ENCODE data around the gene ELAPOR1. TPM values are rescaled to one million over a fixed set of nuclear protein-coding genes. Genes with fewer than 3 reads are reported as not detected.

Gene ELAPOR1
- total and polyA plus RNA-seq, 4 donors, result 4.0 to 9.3 (median 7.9) TPM

DNA sequence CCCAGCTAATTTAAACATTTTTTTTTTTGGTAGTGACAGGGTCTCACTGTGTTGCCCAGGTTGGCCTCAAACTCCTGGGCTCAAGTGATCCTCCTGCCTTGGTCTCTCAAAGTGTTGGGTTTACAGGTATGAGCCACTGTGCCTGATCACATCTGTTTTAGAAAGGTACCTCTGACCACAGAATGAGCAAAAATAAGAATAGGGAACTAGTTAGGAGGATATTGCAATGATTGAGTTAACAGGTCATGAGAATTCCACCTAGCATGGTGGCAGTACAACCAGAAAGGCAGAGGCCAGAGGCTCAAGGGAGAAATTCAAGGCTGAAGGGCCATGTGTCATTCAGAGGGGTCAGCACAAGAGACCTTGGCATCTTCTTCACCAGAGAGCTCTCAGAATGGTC, 49.6 kb downstream of the ELAPOR1 start:
- Histone ChIP-seq H3K9me3 (ENCODE audit: control insufficient read depth, insufficient read depth, low read length) (no peaks in the 10 kb centered on the region), H3K4me3 (ENCODE audit: low read depth, low read length) (no peak overlapping the region), H3K36me3 (ENCODE audit: control insufficient read depth, insufficient read depth, low read length) (peaks cover 8% of the 10 kb centered on the region), H3K4me1 (ENCODE audit: control insufficient read depth, insufficient read depth, low read length) (peaks cover 9% of the 10 kb centered on the region), H3K27me3 (ENCODE audit: control insufficient read depth, insufficient read depth, low read length) (no peaks in the 10 kb centered on the region), H3K27ac (ENCODE audit: low read depth, low read length) (no peak overlapping the region)
- DNase-seq (ENCODE audit: low read depth in 4 of 6, low spot score in 6 of 6), result no peak

Small RNA genes lying within 50 kb of the gene (small RNA-seq; reads per million reads assigned to genes)
- gene AL356488.2 (ENCODE audit: low replicate concordance), result not detected

Other genes with a start within 250 kb of the ELAPOR1 start
- 10 to 100 TPM; 58.8 to 93.7 TPM for gene GPSM2, start 237.1 kb upstream of the ELAPOR1 start, total RNA-seq
- 10 to 100 TPM; 39.0 to 46.9 TPM for gene GPSM2, start 237.1 kb upstream of the ELAPOR1 start, polyA plus RNA-seq (ENCODE audit: insufficient read length in 2 of 2)
- gene CLCC1, start 150.6 kb upstream of the ELAPOR1 start, total RNA-seq, result 10 to 100 TPM; 39.6 to 54.5 TPM
- gene CLCC1, start 150.6 kb upstream of the ELAPOR1 start, polyA plus RNA-seq (ENCODE audit: insufficient read length in 2 of 2), result 10 to 100 TPM; 45.9 to 50.8 TPM
- 10 to 100 TPM; 36.0 to 92.9 TPM for gene WDR47, start 72.0 kb upstream of the ELAPOR1 start, total RNA-seq
- gene WDR47, start 72.0 kb upstream of the ELAPOR1 start, polyA plus RNA-seq (ENCODE audit: insufficient read length in 2 of 2), result 10 to 100 TPM; 61.8 to 77.3 TPM
- 10 to 100 TPM; 23.6 to 91.6 TPM for gene TAF13, start 38.1 kb upstream of the ELAPOR1 start, total RNA-seq
- gene TAF13, start 38.1 kb upstream of the ELAPOR1 start, polyA plus RNA-seq (ENCODE audit: insufficient read length in 2 of 2), result 10 to 100 TPM; 66.6 to 90.8 TPM
- 10 to 100 TPM; 45.2 to 51.2 TPM for gene TMEM167B, start 23.4 kb upstream of the ELAPOR1 start, total RNA-seq
- 10 to 100 TPM; 31.8 to 37.3 TPM for gene TMEM167B, start 23.4 kb upstream of the ELAPOR1 start, polyA plus RNA-seq (ENCODE audit: insufficient read length in 2 of 2)
- gene SARS1, start 99.8 kb downstream of the ELAPOR1 start, total RNA-seq, result 100 to 1,000 TPM; 127 to 150 TPM
- gene SARS1, start 99.8 kb downstream of the ELAPOR1 start, polyA plus RNA-seq (ENCODE audit: insufficient read length in 2 of 2), result 100 to 1,000 TPM; 162 to 164 TPM
- 10 to 100 TPM; 13.4 to 32.6 TPM for gene CELSR2, start 135.4 kb downstream of the ELAPOR1 start, total RNA-seq
- 10 to 100 TPM; 74.2 to 77.3 TPM for gene CELSR2, start 135.4 kb downstream of the ELAPOR1 start, polyA plus RNA-seq (ENCODE audit: insufficient read length in 2 of 2)
- gene PSRC1, start 169.0 kb downstream of the ELAPOR1 start, total RNA-seq, result 10 to 100 TPM in 1 of 2 donors, 1 to 10 TPM in 1; 9.0 to 27.4 TPM
- 10 to 100 TPM; 36.9 to 37.1 TPM for gene PSRC1, start 169.0 kb downstream of the ELAPOR1 start, polyA plus RNA-seq (ENCODE audit: insufficient read length in 2 of 2)
- gene MYBPHL, start 192.9 kb downstream of the ELAPOR1 start, total RNA-seq, result under 1 TPM in 1 of 2 donors, not detected in 1; 0.11 TPM
- gene MYBPHL, start 192.9 kb downstream of the ELAPOR1 start, polyA plus RNA-seq (ENCODE audit: insufficient read length in 2 of 2), result under 1 TPM; 0.22 to 0.68 TPM

Data from spinal cord (tissue), 9 donors.